GM10248 (cell line): ENCODE results near the gene PIEZO2.
"Not testable (repeated sequence)": the region's sequence is repeated elsewhere in the genome, so short reads cannot be mapped to it uniquely, and the experiment has no call there.

Source experiments
- CTCF ChIA-PET: fragments of 300-600 bp; sonication (Branson Sonifier 250); formaldehyde crosslinking; extraction: SDS; loops from one replicate; lab custom pipeline; 2021; ENCODE audit warnings: antibody characterized with exemption; lab: Yijun Ruan, JAX
- POLR2A ChIA-PET: fragments of 350-650 bp; sonication (Branson Sonifier 250); formaldehyde crosslinking; extraction: SDS; loops from one replicate; lab custom pipeline; 2020; ENCODE audit warnings: antibody characterized with exemption; lab: Yijun Ruan, JAX
- DNase-seq: peaks from one replicate; pipeline ENCODE4 v3.0.0; 2012; ENCODE audit errors: extremely low spot score
- TF ChIP-seq, protein P1 (sequence below): IDR thresholded peaks from 2 replicates; pipeline ENCODE4 v1.5.1; 2012; ENCODE audit warnings: mild to moderate bottlenecking, low read depth; ENCODE audit errors: extremely low read depth, missing control alignments, control extremely low read depth

PIEZO2 gene

DNA sequence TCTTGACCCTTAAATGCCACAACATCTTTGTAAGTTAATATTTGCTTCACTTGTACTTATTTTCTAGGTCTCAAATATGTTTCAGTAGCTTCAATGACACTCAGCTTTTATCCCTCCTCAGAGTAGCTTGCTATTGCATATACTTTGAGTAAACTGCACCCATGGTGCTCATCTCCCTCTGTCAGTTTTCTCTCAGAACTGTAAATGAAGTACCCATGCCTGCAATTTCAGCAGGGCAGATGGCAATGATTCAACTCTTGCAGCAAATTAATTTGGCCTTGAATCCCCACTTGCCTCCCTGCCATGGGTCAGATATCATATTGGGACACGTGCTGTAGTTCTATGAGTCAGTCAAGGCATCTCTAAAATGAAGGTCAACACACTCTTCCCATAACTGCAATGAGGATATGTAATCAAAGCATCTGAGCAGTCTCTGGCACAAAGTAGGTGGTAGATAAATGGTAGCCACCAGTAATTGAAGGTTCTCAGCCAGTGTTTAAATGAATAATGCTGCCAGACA lies 225.8 kb downstream of the PIEZO2 start:
- POLR2A ChIA-PET = no interaction called here
- no peak for DNase-seq
- TF ChIP-seq, protein P1, sequence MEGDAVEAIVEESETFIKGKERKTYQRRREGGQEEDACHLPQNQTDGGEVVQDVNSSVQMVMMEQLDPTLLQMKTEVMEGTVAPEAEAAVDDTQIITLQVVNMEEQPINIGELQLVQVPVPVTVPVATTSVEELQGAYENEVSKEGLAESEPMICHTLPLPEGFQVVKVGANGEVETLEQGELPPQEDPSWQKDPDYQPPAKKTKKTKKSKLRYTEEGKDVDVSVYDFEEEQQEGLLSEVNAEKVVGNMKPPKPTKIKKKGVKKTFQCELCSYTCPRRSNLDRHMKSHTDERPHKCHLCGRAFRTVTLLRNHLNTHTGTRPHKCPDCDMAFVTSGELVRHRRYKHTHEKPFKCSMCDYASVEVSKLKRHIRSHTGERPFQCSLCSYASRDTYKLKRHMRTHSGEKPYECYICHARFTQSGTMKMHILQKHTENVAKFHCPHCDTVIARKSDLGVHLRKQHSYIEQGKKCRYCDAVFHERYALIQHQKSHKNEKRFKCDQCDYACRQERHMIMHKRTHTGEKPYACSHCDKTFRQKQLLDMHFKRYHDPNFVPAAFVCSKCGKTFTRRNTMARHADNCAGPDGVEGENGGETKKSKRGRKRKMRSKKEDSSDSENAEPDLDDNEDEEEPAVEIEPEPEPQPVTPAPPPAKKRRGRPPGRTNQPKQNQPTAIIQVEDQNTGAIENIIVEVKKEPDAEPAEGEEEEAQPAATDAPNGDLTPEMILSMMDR = no peak
- CTCF ChIA-PET = interaction anchor here (2.1 kb wide), 1 partner anchor 14 kb away, joined by 7 read pairs; no protein-coding TSS in a partner anchor

DNA sequence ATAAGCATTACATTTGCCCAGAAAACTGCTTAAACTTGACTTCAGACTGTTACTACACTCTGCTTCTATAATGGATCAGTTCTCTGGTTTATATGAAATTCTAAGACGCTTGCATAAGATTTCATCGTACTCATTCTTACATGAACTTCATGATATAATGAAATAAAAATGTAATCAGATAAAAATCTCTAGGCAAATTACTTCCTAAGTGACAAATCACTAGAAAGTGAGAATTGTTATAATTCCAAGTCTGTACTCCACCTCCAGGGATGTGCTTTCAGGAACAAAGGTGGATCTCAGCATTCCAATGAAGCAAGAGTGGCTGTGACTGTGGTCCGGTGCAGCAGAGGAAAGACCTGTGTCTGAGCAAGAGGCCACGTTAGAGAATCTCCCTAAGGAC lies 226.2 kb downstream of the PIEZO2 start:
- TF ChIP-seq, protein P1 = no peak
- no peak for DNase-seq
- ChIA-PET CTCF (interaction anchor here (2.1 kb wide), 1 partner anchor 13 kb away, joined by 7 read pairs; no protein-coding TSS in a partner anchor), POLR2A (no interaction called here)

DNA sequence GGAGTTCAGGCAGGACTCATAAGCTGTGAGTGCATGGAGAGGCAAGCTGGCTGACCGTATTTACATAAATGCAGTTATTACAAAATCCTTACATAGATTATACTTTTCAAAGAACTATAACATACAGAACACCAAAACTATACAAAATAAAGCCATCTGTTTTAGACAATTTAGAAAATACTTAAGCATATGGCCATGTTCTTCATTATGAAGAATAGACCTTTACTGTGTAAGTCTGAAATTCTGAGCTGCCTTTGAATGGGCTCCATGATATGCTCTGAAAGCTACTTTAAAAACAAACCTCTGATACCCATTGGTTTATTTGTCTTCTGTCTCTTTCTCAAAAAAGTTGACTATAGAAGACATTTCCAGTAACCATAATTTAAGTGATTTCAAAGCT lies 226.7 kb downstream of the PIEZO2 start:
- CTCF ChIA-PET = interaction anchor here (2.1 kb wide), 1 partner anchor 13 kb away, joined by 7 read pairs; no protein-coding TSS in a partner anchor
- POLR2A ChIA-PET, DNase-seq: not testable (repeated sequence)

DNA sequence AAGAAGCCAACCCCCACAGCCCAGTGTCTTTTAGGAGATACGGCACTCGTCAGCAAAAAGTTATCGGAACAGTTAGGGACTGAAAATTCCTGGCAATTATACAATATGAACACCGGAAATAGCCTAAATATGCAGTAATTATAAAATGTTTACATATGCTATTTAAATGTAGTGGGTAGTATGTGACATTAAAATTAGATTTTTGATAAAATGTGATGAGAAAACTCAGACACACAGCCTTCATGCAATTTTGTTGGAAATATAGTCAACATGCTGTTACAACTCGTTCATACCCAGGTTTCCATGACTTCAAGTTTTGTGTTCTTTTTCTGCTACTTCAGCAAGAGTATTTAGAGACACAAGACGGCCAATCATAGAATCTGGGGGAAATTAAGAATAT lies 229.1 kb downstream of the PIEZO2 start:
- POLR2A ChIA-PET, DNase-seq: not testable (repeated sequence)
- CTCF ChIA-PET = interaction anchor here (1.0 kb wide), 1 partner anchor 43 kb away, joined by 3 read pairs; no protein-coding TSS in a partner anchor

DNA sequence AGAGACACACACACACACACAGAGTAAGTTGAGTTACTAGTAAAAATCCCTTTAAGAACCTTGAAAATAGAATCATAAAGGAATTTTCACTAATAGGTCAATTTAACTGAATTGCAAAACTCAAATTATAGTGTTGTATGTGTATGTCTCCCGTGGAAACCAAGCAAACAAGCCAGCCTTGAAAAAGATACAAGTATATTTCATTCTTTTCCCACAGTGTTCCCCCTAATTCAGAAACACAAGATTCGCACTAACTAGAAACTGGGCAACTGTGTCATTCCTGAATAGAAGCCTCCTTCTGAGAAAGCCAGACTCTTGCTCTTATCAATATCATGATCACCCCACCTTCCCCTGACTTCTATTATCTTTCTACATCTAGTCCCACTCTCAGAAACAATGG lies 229.5 kb downstream of the PIEZO2 start:
- ChIA-PET POLR2A (no interaction called here), CTCF (no interaction called here)
- TF ChIP-seq, protein P1 = no peak
- DNase-seq = no peak

DNA sequence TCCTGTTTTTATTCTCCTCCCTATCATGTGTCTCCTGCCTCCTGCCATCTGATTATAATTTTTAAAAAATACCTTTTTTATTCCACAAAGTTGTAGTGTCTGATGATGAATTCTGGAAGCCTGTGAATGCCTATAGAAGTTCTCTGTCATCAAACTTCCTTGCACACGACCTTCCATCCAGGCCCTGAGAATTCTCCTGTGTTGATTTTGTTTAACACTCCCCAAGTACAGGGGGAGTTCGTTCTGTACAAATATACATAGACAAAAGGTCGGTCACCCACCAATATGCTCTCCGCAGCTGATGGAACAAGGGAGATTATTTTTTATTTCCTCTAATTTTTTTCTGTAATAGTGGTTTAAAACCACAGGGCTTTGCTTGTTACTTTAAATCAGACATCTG lies 232.5 kb downstream of the PIEZO2 start:
- ChIA-PET POLR2A (no interaction called here), CTCF (no interaction called here)
- TF ChIP-seq, protein P1 = no peak
- no peak for DNase-seq

DNA sequence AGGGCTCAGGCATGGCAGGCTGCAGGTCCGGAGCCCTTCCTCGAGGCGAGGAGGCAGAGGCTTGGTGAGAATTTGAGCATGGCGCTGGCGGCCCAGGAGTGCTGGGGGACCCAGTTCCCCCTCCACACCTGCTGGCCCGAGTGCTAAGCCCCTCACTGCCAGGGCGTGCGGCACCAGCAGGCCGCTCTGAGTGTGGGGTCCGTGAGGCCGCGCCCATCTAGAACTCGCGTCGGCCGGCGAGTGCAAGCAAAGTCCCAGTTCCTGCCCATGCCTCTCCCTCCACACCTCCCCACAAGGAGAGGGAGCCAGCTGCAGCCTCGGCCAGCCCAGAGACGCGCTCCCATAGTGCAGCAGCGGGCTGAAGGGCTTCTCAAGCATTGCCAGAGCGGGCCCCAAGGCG lies 233.0 kb downstream of the PIEZO2 start:
- ChIA-PET POLR2A (interaction anchor here (1.1 kb wide), 1 partner anchor 10 kb away, joined by 3 read pairs; no protein-coding TSS in a partner anchor), CTCF (interaction anchor here (1.5 kb wide), 1 partner anchor 10 kb away, joined by 12 read pairs; no protein-coding TSS in a partner anchor)
- TF ChIP-seq, protein P1 = no peak
- no peak for DNase-seq

DNA sequence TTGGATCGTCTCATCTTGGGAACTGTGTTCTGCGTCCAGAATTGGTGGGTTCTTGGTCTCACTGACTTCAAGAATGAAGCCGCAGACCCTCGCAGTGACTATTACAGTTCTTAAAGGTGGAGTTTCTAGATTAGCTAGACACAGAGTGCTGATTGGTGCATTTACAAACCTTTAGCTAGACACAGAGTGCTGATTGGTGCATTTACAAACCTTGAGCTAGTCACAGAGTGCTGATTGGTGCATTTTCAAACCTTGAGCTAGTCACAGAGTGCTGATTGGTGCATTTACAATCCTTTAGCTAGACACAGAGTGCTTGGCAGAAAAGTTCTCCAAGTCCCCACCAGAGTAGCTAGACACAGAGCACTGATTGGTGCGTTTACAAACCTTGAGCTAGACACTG lies 233.6 kb downstream of the PIEZO2 start:
- ChIA-PET CTCF (interaction anchor here (1.5 kb wide), 1 partner anchor 11 kb away, joined by 12 read pairs; no protein-coding TSS in a partner anchor), POLR2A (interaction anchor here (1.1 kb wide), 1 partner anchor 11 kb away, joined by 3 read pairs; no protein-coding TSS in a partner anchor)
- DNase-seq = not testable (repeated sequence)

DNA sequence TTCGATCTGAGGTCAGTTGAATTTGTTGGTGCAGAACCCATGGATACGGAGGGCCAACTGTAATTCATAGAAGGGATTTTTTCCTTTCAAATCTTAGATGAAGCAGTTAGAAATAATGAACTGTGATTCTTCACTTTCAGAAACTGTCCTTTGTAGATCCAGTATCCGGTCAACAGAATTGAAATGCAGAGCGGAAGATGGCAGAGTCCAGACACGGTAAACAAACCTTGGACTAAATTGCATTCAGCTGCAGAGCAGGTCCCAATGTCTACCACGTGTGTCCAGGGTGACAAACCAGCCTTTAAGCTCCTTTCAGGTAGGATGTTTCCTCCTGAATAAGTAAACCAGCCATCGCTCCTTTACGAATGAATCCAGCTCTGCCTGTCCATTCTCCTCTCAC lies 234.8 kb downstream of the PIEZO2 start:
- POLR2A ChIA-PET, DNase-seq, CTCF ChIA-PET: not testable (repeated sequence)
